IPS-18c (cell line): ENCODE data around the gene COLEC12.

Source experiments
- H3K4me3 ChIP-seq: 2 replicates; pipeline ENCODE4 v1.7.0; 2013; ENCODE audit warnings: low read depth, mild to moderate bottlenecking, low read length, moderate library complexity; ENCODE audit not compliant: insufficient read depth
- H3K9me3 ChIP-seq: one replicate; pipeline ENCODE4 v1.6.1; 2013; ENCODE audit warnings: mild to moderate bottlenecking, low read length, moderate library complexity; ENCODE audit not compliant: control insufficient read depth, insufficient read depth

Gene COLEC12

GRCh38 chr18:512957-513356 is 12.5 kb upstream of the COLEC12 start:
- H3K4me3 ChIP-seq, result no peak overlapping the region
- peaks cover 6% of the 10 kb centered on the region for H3K9me3 ChIP-seq

- no peaks in the 10 kb centered on the region for H3K9me3 ChIP-seq
- no peak overlapping the region for H3K4me3 ChIP-seq
Measured at GRCh38 chr18:508835-509234, 8.3 kb upstream of the COLEC12 start.

- H3K9me3 ChIP-seq, result no peaks in the 10 kb centered on the region
- H3K4me3 ChIP-seq, result no peak overlapping the region
Measured at GRCh38 chr18:507636-508035, 7.1 kb upstream of the COLEC12 start.

GRCh38 chr18:506801-507200 is 6.3 kb upstream of the COLEC12 start:
- Histone ChIP-seq H3K9me3 (no peaks in the 10 kb centered on the region), H3K4me3 (no peak overlapping the region)

GRCh38 chr18:506264-506663 is 5.8 kb upstream of the COLEC12 start:
- Histone ChIP-seq H3K9me3 (no peaks in the 10 kb centered on the region), H3K4me3 (no peak overlapping the region)

GRCh38 chr18:505483-506122 is 5.1 kb upstream of the COLEC12 start:
- H3K9me3 ChIP-seq, result peaks cover 2% of the 10 kb centered on the region
- H3K4me3 ChIP-seq, result no peak overlapping the region

- Histone ChIP-seq H3K9me3 (peaks cover 2% of the 10 kb centered on the region), H3K4me3 (peak overlapping the region; percentile 68)
Measured at GRCh38 chr18:501406-501714, 859 bp upstream of the COLEC12 start.

- Histone ChIP-seq H3K9me3 (peaks cover 2% of the 10 kb centered on the region), H3K4me3 (peak overlapping the region; percentile 65)
Measured at GRCh38 chr18:499776-500631, 497 bp downstream of the COLEC12 start.

GRCh38 chr18:498931-499775 is 1.3 kb downstream of the COLEC12 start:
- Histone ChIP-seq H3K9me3 (peaks cover 2% of the 10 kb centered on the region), H3K4me3 (peak overlapping the region; percentile 65)

GRCh38 chr18:497688-498087 is 2.8 kb downstream of the COLEC12 start:
- H3K9me3 ChIP-seq, result peaks cover 2% of the 10 kb centered on the region
- H3K4me3 ChIP-seq, result no peak overlapping the region

GRCh38 chr18:495452-495851 is 5.0 kb downstream of the COLEC12 start:
- no peak overlapping the region for H3K4me3 ChIP-seq
- H3K9me3 ChIP-seq, result no peaks in the 10 kb centered on the region

- no peaks in the 10 kb centered on the region for H3K9me3 ChIP-seq
Measured at GRCh38 chr18:495017-495416, 5.5 kb downstream of the COLEC12 start.

GRCh38 chr18:493986-494983 is 6.2 kb downstream of the COLEC12 start:
- no peak overlapping the region for H3K4me3 ChIP-seq
- H3K9me3 ChIP-seq, result no peaks in the 10 kb centered on the region

More at GRCh38 chr18:495017-495416, 5.5 kb downstream of the COLEC12 start:
- H3K4me3 ChIP-seq, result no peak overlapping the region

GRCh38 chr18:492451-492850 is 8.1 kb downstream of the COLEC12 start:
- no peaks in the 10 kb centered on the region for H3K9me3 ChIP-seq
- H3K4me3 ChIP-seq, result no peak overlapping the region

GRCh38 chr18:490624-491023 is 9.9 kb downstream of the COLEC12 start:
- no peak overlapping the region for H3K4me3 ChIP-seq
- no peaks in the 10 kb centered on the region for H3K9me3 ChIP-seq

GRCh38 chr18:490024-490366 is 10.5 kb downstream of the COLEC12 start:
- Histone ChIP-seq H3K9me3 (peaks cover under 1% of the 10 kb centered on the region), H3K4me3 (no peak overlapping the region)
